ENCODE results near the gene RNF135.
"Not testable (repeated sequence)": the region's sequence is repeated elsewhere in the genome, so short reads cannot be mapped to it uniquely, and the experiment has no call there.

Gene RNF135

DNA sequence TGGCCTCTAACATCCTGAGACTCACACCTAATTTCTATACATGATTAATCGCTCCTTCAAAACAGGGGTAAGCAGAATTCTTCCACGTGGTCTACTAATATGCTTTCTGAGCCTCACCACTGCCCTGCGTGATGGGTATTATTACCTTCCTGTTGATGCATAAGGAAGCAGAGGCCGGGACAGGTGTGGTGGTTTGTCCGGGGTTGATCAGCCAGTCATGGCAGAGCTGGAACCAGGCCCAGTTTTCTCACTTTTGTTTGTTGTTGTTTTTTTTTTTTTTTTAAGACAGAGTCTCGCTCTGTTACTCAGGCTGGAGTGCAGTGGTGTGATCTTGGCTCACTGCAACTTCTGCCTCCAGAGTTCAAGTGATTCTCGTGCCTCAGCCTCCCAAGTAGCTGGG is 31.2 kb downstream of the RNF135 start:
- no peak for DNase-seq (ENCODE audit: low spot score)

DNA sequence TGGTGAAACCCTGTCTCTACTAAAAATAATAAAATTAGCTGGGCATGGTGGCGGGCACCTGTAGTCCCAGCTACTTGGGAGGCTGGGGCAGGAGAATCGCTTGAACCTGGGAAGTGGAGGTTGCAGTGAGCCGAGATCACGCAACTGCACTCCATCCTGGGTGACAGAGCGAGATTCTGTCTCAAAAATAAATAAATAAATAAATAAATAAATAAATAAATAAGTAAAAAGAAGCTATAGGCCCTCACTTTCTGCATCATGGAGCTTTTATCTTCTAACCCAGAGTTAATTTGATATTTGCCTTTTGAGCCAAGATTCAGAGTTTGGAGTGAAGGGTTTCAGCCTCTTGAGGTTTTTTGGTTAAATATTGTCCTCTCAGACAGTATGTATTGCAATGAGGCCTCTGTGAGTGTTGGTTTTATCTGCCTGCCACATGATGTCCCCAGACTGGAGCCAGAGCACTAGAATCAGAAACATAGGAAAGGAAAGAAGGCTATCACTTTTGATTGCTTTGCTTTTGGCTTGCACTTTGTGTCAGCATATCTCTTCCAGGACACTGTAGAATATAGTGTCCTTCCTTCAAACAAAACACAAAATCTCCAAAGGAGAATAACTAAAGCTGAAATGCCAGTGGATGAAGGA is 32.5 kb downstream of the RNF135 start:
- DNase-seq (ENCODE audit: low spot score), result no peak

DNA sequence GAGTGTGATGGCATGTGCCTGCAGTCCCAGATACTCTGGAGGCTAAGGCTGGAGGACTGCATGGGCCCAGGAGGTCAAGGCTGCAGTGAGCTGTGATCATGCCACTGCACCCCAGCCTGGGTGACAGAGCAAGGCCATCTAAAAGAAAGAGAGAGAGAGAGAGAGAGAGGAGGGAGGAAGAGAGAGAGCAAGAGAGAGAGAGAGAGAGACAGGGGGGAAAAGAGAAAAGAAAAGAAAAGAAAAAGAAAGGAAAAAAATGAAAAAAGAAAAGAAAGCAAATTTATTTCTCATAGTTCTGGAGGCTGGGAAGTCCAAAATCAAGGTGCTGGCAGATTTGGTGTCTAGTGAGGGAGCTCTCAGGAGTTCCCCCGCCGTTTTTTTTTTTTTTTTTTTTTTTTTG is 33.3 kb downstream of the RNF135 start:
- DNase-seq (ENCODE audit: low spot score), result no peak

DNA sequence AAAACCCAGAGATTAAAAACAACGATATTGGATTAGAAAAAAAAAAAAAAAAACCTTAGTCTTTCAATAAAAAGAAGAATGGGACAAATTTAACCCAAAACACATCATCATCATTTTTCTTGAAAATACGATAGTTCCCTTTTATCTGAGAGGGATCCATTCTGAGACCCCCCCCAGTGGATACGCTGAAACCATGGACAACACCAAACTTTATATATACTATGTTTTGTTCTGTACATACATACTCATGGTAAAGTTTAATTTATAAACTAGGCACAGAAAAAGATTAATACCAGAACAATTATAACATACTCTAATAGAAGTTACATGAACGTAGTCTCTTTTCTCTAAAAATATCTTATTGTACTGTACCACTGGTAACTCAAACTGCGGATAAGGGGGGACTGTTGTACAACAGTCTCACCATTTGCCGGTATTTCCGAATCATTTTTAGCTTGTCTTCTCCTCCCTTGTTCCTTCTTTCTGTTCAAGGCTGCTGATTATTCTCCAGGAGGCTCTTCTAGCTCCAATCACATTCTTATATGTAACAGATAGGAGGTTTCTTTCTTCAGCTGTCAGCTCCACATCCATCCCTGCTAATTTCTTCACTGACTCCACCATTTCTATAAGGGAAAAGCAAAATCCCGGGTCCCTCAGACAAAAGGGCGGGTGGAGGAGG is 37.0 kb downstream of the RNF135 start:
- no peak for DNase-seq (ENCODE audit: low spot score)

DNA sequence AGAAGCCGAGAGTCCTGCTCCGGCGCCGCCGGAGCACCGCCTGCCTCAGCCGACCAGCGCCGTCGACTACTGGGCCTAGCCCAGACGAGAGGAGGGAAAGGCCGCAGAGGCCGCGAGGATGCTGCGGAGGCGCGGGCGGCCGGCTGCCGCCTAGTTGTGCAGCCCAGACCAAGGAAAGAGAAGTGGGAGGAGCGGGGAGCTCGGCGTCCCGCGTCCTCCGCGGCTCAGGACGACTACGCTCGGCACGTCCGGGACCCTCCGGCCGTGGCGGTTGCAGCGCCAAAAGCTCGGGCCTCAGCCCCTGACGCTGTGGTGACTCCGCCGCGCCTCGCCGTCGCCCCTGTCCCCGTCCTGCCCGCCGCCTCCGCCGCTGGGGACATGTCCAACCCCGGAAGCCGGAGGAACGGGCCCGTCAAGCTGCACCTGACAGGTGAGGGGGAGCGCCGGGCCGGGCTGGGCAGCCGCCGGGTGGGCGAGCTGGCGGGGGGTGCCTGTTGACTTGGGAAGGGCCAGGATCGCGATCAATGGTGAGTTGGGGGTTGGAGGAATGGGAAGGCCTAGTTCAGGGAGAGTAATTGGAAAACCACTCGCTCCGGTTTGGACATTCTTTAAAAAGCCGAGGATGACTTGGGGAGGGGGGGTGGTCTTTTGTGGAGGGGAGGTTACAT is 37.7 kb downstream of the RNF135 start:
- DNase-seq (ENCODE audit: low spot score), result peak; percentile 44

DNA sequence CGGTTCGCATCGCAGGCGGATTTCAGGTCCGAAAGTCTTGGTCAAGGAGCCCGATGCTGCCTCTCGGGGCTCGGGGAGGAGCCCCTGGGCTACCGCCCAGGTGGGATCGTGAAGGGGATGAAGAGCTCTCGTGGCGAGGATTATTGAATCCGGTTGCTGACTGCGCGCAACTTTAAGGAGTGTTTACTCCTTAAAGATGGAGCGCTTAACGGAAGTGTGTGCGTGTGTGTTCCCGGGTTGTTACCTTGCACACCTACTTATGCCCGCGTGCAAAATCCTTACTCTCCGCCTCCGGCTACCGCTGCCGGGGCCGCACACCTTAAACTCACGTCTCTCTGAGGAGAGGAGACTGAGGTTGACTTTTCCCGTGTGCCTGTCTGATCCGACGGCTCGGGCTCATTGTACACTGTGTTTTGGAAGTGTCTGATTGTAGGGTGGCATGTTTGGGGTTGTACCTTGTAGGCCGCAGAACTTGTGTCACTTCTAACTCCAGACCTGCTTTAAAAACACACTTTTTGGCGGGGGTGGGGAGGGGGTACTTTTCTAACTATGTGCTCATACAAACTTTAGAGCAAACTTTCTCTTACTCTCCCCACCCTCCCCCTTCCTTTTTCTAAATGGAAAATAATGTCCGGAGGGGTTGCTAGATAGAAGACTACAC is 38.3 kb downstream of the RNF135 start:
- not testable (repeated sequence) for DNase-seq (ENCODE audit: low spot score)

DNA sequence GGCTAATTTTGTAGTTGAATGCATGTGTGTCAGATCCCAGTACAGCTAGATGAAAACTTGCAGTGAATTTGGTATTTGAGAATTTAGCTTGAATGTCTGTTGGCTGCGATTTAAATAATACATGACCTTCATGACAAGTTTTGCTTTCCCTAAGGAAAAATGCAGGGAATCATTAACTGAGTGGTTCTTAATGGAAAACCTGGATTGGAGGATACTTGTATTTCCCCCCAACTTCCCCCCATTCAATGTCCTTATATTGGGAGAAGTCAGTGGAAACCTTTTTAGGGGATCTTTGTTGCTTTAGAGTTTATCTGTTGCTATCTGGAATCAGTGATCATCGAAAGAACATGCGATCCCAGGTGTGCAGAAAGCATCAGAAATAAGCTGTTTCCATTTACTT is 39.2 kb downstream of the RNF135 start:
- DNase-seq (ENCODE audit: low spot score), result not testable (repeated sequence)

DNA sequence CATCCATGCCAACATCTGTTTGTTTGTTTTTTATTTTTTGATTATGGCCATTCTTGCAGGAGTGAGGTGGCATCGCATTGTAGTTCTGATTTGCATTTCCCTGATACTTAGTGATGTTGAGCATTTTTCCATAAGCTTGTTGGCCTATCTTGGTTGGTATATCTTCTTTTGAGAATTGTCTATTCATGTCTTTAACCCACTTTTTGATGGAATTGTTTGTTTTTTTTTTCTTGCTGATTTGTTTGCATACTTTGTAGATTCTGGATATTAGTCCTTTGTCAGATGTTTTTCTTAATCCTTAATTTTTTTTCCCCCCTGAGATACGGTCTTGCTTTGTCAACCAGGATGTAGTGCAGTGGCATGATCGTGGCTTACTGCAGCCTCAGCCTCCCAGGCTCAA is 43.0 kb downstream of the RNF135 start:
- no peak for DNase-seq (ENCODE audit: low spot score)

DNA sequence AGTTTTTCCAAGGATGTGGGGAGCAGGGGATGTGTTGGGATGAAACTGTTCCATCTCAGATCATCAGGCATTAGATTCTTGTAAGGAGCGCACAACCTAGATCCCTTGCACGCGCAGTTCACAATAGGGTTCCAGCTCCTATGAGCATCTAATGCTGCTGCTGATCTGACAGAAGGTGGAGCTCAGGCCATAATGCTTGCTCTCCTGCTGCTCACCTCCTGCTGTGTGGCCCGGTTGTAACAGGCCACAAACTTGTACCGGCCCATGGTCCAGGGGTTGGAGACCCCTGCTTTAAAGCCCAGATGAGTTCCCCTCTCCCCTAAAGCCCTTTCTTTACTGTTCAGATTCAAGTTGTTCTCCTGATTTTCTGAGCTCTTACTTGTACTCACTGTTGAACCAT is 44.8 kb downstream of the RNF135 start:
- DNase-seq (ENCODE audit: low spot score), result no peak

DNA sequence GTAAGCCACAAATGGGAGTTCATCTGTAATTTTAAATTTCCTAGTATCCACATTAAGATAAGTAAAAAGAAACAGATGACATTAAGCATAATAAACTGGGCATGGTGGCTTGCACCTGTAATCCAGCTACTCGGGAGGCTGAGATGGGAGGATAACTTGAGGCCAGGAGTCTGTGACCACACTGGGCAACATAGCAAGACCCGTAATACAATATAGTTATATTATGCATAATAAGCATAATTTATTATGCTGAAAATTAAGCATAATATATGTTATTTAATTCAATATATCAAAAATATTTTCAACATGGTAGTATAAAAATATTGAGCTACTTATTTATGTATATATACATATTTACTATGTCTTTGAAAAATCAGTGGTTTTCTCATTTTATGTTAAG is 48.2 kb downstream of the RNF135 start:
- no peak for DNase-seq (ENCODE audit: low spot score)

DNA sequence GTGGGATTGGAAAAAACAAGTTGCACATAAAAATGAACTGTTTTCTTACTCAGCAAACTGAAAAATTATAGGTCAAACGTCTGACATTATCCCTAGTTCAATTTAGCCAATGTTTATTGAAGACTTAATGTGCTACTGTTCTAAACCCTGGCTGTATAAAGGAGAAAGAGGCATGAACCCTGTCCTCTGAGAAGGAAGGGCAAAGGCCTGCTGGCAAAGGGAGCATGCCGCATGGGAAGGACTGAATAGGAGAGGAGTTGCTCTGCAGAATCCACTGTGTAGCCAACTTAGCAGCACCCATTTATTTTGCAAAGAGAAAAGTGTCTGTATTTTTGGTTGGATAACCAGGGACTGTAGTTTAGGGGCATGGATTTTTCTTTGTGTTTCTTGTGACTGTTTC is 52.3 kb downstream of the RNF135 start:
- not testable (repeated sequence) for DNase-seq (ENCODE audit: low spot score)

DNA sequence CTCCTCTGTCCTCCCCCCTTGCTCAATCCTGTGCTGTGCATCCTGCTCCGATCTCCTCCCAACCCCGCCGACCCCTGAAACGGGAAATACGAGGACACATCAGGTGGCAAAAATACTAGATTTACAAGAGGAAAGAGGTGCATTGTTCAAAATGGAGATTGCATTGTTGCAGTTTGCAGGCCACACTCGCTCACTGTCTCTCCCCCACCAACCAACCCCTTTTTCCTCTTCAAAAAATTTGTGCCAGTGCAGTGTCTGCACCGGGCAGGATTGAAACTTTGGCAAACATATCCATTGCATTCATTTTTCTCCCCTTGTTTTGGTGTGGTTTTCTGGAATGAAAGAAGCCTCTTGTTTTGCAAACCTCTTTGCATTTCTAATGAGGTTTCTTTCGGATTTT is 61.0 kb downstream of the RNF135 start:
- no peak for DNase-seq (ENCODE audit: low spot score)

DNA sequence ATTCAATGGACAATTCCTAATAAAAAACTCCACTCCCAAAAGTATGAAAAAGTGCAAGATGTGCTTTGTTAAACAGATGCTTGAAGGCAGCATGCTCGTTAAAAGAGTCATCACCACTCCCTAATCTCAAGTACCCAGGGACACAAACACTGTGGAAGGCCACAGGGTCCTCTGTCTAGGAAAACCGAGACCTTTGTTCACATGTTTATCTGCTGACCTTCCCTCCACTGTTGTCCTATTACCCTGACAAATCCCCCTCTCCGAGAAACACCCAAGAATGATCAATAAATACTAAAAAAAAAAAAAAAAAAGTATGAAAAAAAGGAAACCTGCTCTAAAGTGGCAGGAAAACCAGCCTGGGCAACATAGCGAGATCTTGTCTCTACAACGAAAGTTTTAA is 64.8 kb downstream of the RNF135 start:
- DNase-seq (ENCODE audit: low spot score), result not testable (repeated sequence)

DNA sequence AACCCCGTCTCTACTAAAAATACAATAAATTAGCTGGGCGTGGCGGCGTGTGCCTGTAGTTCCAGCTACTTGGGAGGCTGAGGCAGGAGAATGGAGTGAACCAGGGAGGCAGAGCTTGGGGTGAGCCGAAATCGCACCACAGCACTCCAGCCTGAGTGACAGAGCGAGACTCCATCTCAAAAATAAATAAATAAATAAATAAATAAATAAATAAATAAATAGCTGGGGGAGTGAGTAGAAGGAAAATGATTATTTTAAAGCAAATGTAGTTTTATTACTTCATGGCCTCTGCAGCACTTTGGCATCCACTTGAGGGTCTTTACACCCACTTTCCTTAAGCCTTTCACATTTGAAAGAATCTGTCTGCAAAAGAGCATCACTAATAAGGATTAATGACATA is 70.0 kb downstream of the RNF135 start:
- DNase-seq (ENCODE audit: low spot score), result not testable (repeated sequence)

DNA sequence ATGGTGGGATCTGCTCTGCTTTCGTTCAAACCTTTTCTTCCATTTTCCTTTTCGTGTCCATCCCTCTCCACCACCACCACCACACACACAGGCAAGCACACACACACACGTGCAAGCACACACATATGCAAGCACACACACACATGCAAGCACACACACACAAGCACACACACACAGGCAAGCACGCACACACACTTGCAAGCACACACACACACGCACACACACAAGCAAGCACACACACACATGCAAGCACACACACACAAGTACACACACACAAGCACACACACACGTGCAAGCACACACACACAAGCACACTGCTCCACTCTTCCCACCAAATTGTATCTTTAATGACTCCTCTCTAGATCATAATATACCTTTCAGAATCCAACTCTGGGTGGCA is 71.5 kb downstream of the RNF135 start:
- not testable (repeated sequence) for DNase-seq (ENCODE audit: low spot score)

DNA sequence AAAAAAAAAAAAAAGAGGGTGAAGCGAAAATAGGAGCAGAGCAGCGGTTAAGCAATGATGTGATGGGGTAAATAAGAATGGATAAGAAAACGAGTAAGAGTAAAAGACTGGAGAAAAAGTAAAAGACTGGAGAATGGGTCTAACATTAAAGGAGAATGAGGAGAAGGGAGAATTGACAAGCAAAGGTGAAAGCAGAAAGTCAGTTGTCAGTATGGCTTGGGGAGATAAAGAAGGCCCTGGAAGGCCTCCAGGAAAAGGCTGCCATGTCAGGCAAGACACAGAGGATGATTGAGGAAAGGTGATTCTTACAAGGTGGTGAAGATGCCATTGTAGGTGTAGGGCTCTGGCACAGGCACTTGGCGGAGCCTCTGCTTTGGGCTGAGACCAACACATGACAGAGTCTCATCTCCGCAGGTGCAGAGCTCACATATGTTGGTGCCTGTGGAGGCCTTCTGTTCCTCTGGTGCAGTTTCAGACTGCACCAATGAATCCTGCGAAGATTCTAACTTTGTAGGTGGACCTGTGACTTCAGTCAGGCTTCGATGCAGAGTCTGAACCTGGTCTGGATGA is 76.1 kb downstream of the RNF135 start:
- DNase-seq (ENCODE audit: low spot score), result not testable (repeated sequence)

DNA sequence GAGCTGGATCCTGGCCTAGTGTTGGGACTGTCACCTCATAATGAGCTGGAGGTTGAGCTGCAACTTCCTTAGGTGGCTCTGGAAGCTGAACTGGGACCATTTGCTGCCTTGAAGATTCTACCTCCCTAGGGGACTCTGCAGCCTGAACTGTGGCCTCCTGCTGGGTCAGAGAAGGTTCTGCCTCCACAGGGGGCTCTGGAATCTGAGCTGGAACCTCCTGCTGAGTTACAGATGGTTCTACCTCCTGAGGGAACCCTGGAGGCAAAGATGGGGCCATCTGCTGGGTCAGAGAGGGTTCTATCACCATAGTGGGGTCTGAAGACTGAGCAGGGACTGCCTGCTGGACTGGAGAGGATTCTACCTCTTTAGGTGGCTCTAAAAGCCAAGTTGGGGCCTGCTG is 77.3 kb downstream of the RNF135 start:
- DNase-seq (ENCODE audit: low spot score), result no peak

DNA sequence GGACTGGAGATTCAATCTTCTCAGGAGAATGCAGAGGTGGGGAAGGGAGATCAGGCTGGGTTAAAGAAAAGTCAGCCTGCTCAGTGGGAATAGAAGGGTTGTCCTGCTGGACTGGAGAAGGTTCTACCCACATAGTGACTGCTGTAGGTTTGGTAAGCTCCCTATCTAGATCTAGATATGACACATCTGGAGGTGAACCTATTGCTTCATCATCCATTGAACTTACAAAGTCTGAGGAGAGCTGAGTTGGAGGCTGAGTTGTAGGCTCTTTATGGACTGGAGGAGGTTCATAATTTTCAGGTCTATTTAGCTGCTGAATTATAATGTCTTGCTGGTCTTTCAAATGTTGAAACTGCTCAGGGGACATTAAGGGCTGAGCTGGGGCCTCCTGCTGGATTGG is 77.9 kb downstream of the RNF135 start:
- no peak for DNase-seq (ENCODE audit: low spot score)
